Measurements from ENCODE around the gene ALOX15B. TPM values are rescaled to one million over a fixed set of nuclear protein-coding genes. Genes with fewer than 3 reads are reported as not detected.

Gene ALOX15B
- total RNA-seq, 1 experiment from 2014 or later, result not detected

DNA sequence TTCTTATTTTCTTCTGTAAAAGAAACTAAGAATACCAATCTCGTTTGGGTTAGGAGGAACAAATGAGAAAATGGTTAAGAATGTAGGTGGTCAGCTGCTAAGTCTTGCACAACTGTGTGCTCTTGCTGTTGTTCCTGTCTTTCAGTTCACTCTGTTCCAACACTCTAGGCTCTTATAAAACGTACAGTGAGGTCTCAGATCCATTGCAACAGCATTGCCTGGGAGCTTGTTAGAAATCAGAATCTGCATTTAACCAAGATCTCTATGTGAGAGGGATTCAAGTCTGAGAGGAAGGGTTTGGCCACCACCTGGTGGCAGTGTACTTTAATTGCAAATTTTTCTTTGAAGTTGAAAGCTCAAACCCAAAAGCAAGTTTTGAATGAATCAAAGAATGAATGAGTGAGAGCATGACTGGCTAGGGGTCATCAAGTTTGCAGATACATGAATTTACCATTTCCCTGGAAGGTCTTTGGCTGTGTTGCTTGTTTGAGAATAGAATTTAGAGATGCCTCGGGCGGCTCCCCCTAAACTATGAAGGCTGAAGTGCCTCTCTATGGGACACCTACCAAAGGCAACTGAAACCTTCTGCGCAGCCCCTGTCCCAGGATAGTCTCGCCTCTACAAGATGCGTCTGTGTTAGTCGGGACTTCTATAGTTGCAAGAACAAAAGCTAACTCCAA, 2.5 kb downstream of the ALOX15B start:
- Histone ChIP-seq H3K4me2 (peak overlapping the region; percentile 48; the same call in 1 of the 2 replicates), H3K4me1 (replicated peaks; ENCODE audit: insufficient read depth) (peaks cover 5% of the 10 kb centered on the region; the same call in 1 of the 2 replicates), H3F3A (ENCODE audit: insufficient read depth, low read depth) (peaks cover 9% of the 10 kb centered on the region; the same call in 1 of the 2 replicates), H3K9me2 (ENCODE audit: insufficient read depth) (no peaks in the 10 kb centered on the region), H3K36me3 (ENCODE audit: low read depth) (no peaks in the 10 kb centered on the region), H2AFZ (no peak overlapping the region), H3K9me3 (ENCODE audit: insufficient read depth, low read depth) (no peaks in the 10 kb centered on the region), H3K27me3 (ENCODE audit: insufficient read depth, low read depth) (no peaks in the 10 kb centered on the region), H3K27ac (no peak overlapping the region), H4K20me1 (ENCODE audit: insufficient read depth) (no peaks in the 10 kb centered on the region), H3K79me2 (ENCODE audit: low read depth) (no peaks in the 10 kb centered on the region), H3K4me3 (no peak overlapping the region)
- intact Hi-C loops (cut with micrococcal nuclease; ENCODE audit: unreplicated experiment), result loop anchor here (1.0 to 5.0 kb wide), 7 partner anchors 25 to 994 kb away; no protein-coding TSS in a partner anchor
- BruUV-seq (replicated peaks), result no TSS peak
- peak; percentile 43 to 51 for DNase-seq
- CTCF ChIA-PET, result interaction anchor here (0.5 to 1.7 kb wide), 17 partner anchors 11 to 298 kb away, joined by 3 to 13 read pairs (median 5); partner anchors contain the start of genes CNTROB and TRAPPC1
- TF ChIP-seq, protein P1, sequence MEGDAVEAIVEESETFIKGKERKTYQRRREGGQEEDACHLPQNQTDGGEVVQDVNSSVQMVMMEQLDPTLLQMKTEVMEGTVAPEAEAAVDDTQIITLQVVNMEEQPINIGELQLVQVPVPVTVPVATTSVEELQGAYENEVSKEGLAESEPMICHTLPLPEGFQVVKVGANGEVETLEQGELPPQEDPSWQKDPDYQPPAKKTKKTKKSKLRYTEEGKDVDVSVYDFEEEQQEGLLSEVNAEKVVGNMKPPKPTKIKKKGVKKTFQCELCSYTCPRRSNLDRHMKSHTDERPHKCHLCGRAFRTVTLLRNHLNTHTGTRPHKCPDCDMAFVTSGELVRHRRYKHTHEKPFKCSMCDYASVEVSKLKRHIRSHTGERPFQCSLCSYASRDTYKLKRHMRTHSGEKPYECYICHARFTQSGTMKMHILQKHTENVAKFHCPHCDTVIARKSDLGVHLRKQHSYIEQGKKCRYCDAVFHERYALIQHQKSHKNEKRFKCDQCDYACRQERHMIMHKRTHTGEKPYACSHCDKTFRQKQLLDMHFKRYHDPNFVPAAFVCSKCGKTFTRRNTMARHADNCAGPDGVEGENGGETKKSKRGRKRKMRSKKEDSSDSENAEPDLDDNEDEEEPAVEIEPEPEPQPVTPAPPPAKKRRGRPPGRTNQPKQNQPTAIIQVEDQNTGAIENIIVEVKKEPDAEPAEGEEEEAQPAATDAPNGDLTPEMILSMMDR (conservative IDR thresholded peaks at IDR 0.05), result peak; percentile 77
- TF ChIP-seq EZH2 (IDR thresholded peaks at IDR 0.05; ENCODE audit: low read depth), result no peak
- POLR2A ChIA-PET (ENCODE audit: unreplicated experiment), result interaction anchor here (0.8 kb wide), 1 partner anchor 51 kb away, joined by 8 read pairs; no protein-coding TSS in a partner anchor

DNA sequence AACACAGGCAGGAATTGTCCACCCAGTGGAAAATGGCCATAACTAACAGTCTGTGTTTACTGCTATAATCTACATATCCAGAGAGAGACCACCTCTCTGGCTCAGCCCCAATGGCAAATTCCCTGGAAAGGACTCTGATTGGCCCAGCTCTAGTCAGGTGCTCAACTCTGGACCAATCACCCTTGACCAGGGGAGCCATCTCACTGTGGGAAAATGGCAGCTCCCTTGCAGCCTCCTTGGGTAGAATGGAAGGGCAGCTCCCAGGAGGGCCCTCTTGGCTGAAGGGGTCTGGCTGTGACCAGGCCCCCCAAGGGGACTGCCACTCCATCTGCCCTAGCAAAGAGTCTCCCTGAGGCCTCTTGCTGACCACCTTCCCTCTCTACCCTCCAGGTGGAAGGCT, 3.1 kb downstream of the ALOX15B start:
- H3K36me3 ChIP-seq (ENCODE audit: low read depth), result no peaks in the 10 kb centered on the region
- TF ChIP-seq EZH2 (IDR thresholded peaks at IDR 0.05; ENCODE audit: low read depth), result no peak
- TF ChIP-seq, protein P1 (conservative IDR thresholded peaks at IDR 0.05), result no peak
- intact Hi-C loops (cut with micrococcal nuclease; ENCODE audit: unreplicated experiment), result loop anchor here (1.0 to 5.0 kb wide), 7 partner anchors 26 to 995 kb away; no protein-coding TSS in a partner anchor
- H3K9me2 ChIP-seq (ENCODE audit: insufficient read depth), result no peaks in the 10 kb centered on the region
- peaks cover 9% of the 10 kb centered on the region; the same call in 1 of the 2 replicates for H3F3A ChIP-seq (ENCODE audit: insufficient read depth, low read depth)
- H4K20me1 ChIP-seq (ENCODE audit: insufficient read depth), result no peaks in the 10 kb centered on the region
- no peak for DNase-seq
- H2AFZ ChIP-seq, result no peak overlapping the region
- no peaks in the 10 kb centered on the region for H3K9me3 ChIP-seq (ENCODE audit: insufficient read depth, low read depth)
- no peak overlapping the region for H3K27ac ChIP-seq
- no peaks in the 10 kb centered on the region for H3K27me3 ChIP-seq (ENCODE audit: insufficient read depth, low read depth)
- no peak overlapping the region for H3K4me3 ChIP-seq
- peaks cover 5% of the 10 kb centered on the region; the same call in 1 of the 2 replicates for H3K4me1 ChIP-seq (replicated peaks; ENCODE audit: insufficient read depth)
- no peaks in the 10 kb centered on the region for H3K79me2 ChIP-seq (ENCODE audit: low read depth)
- CTCF ChIA-PET, result interaction anchor here (0.5 to 1.7 kb wide), 14 partner anchors 15 to 299 kb away, joined by 3 to 13 read pairs (median 6); partner anchors contain the start of genes CNTROB and TRAPPC1
- BruUV-seq (replicated peaks), result no TSS peak
- POLR2A ChIA-PET (ENCODE audit: unreplicated experiment), result interaction anchor here (0.6 to 0.8 kb wide), 2 partner anchors 52 to 206 kb away, joined by 5 to 8 read pairs; no protein-coding TSS in a partner anchor
- H3K4me2 ChIP-seq, result no peak overlapping the region

DNA sequence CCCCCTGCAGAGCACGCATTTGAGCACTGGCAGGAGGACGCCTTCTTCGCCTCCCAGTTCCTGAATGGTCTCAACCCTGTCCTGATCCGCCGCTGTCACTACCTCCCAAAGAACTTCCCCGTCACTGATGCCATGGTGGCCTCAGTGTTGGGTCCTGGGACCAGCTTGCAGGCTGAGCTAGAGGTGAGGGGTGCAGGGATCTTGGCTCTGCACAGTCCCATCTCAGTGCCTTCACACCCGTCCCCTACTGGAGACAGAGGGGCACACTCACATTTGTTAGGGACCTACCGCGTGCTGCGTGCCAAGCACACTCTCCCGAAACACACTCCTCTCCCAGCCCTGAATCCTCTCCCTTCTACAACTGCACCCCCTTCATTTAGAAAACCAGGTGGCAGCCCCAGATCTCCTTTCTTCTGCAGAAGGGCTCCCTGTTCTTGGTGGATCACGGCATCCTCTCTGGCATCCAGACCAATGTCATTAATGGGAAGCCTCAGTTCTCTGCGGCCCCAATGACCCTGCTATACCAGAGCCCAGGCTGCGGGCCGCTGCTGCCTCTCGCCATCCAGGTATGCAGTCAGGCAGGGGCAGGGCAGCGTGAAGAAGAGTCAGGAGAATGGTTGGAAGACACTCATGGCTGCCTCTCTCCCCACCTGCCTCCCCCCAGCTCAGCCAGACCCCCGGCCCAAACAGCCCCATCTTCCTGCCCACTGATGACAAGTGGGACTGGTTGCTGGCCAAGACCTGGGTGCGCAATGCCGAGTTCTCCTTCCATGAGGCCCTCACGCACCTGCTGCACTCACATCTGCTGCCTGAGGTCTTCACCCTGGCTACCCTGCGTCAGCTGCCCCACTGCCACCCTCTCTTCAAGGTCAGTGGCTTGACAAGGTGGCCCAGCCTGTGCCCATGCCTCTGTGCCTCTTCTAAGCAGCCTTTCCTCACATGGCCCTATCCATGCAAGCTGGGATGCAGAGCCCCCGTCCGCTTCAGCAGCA, 6.3 kb downstream of the ALOX15B start:
- H3F3A ChIP-seq (ENCODE audit: insufficient read depth, low read depth), result peaks cover 9% of the 10 kb centered on the region; the same call in 1 of the 2 replicates
- no peaks in the 10 kb centered on the region for H3K27me3 ChIP-seq (ENCODE audit: insufficient read depth, low read depth)
- no peaks in the 10 kb centered on the region for H3K79me2 ChIP-seq (ENCODE audit: low read depth)
- H2AFZ ChIP-seq, result no peak overlapping the region
- H3K4me3 ChIP-seq, result no peak overlapping the region
- no peak overlapping the region for H3K4me2 ChIP-seq
- no peak for DNase-seq
- BruUV-seq (replicated peaks), result no TSS peak
- TF ChIP-seq EZH2 (IDR thresholded peaks at IDR 0.05; ENCODE audit: low read depth), result no peak
- TF ChIP-seq, protein P1 (conservative IDR thresholded peaks at IDR 0.05), result no peak
- H3K36me3 ChIP-seq (ENCODE audit: low read depth), result no peaks in the 10 kb centered on the region
- H3K27ac ChIP-seq, result no peak overlapping the region
- H3K9me2 ChIP-seq (ENCODE audit: insufficient read depth), result no peaks in the 10 kb centered on the region
- peaks cover 5% of the 10 kb centered on the region; the same call in 1 of the 2 replicates for H3K4me1 ChIP-seq (replicated peaks; ENCODE audit: insufficient read depth)
- no peaks in the 10 kb centered on the region for H4K20me1 ChIP-seq (ENCODE audit: insufficient read depth)
- intact Hi-C loops (cut with micrococcal nuclease; ENCODE audit: unreplicated experiment), result loop anchor here (5.0 kb wide), 1 partner anchor 998 kb away; no protein-coding TSS in a partner anchor
- no peaks in the 10 kb centered on the region for H3K9me3 ChIP-seq (ENCODE audit: insufficient read depth, low read depth)
- ChIA-PET CTCF (interaction anchor here (0.6 kb wide), 1 partner anchor 73 kb away, joined by 6 read pairs; no protein-coding TSS in a partner anchor), POLR2A (ENCODE audit: unreplicated experiment) (no interaction called here)

Data from PC-9 (cell line).